Loucy (cell line): ENCODE data around the gene THEM5.

Experiments used
- CTCF ChIP-seq: fragments of 200-600 bp; sonication (generic); conservative IDR thresholded peaks from 2 replicates; pipeline ENCODE4 v1.5.1; 2014; ENCODE audit warnings: mild to moderate bottlenecking, antibody characterized with exemption, low read length
- EZH2phosphoT487 ChIP-seq: fragments of 200-600 bp; IDR thresholded peaks from 2 replicates; pipeline ENCODE4 v1.6.1; 2018; ENCODE audit warnings: antibody characterized with exemption, mild to moderate bottlenecking, moderate library complexity, borderline replicate concordance

- no peak for TF ChIP-seq CTCF
- no peak for TF ChIP-seq EZH2phosphoT487
Observed at GRCh38 chr1:151854658-151855057, 1.1 kb upstream of the THEM5 start.
